GM21825 (cell line): Measurements from ENCODE around the gene SCN10A.

Source experiments
- ATAC-seq: cut with Tn5 transposase; IDR thresholded peaks from one replicate; pipeline ENCODE4 v1.9.1; 2021; ENCODE audit warnings: mild to moderate bottlenecking, moderate library complexity; ENCODE audit not compliant: unreplicated experiment

Gene SCN10A

GRCh38 chr3:38782148-38782547, 33.9 kb downstream of the SCN10A start:
- no peak for ATAC-seq

GRCh38 chr3:38773528-38773927, 42.5 kb downstream of the SCN10A start:
- no peak for ATAC-seq

- no peak for ATAC-seq
Observed at GRCh38 chr3:38763569-38763968, 52.4 kb downstream of the SCN10A start.

- no peak for ATAC-seq
Observed at GRCh38 chr3:38758557-38758956, 57.5 kb downstream of the SCN10A start.

- ATAC-seq, result no peak
Observed at GRCh38 chr3:38757721-38758120, 58.3 kb downstream of the SCN10A start.

GRCh38 chr3:38756892-38757291, 59.1 kb downstream of the SCN10A start:
- no peak for ATAC-seq

GRCh38 chr3:38755130-38755529, 60.9 kb downstream of the SCN10A start:
- no peak for ATAC-seq

- no peak for ATAC-seq
Observed at GRCh38 chr3:38746641-38747040, 69.4 kb downstream of the SCN10A start.

- ATAC-seq, result no peak
Observed at GRCh38 chr3:38743043-38743442, 73.0 kb downstream of the SCN10A start.

- ATAC-seq, result no peak
Observed at GRCh38 chr3:38742550-38742949, 73.5 kb downstream of the SCN10A start.

GRCh38 chr3:38740537-38740936, 75.5 kb downstream of the SCN10A start:
- ATAC-seq, result no peak

- ATAC-seq, result no peak
Observed at GRCh38 chr3:38739931-38740330, 76.1 kb downstream of the SCN10A start.

GRCh38 chr3:38739396-38739689, 76.7 kb downstream of the SCN10A start:
- no peak for ATAC-seq

- ATAC-seq, result no peak
Observed at GRCh38 chr3:38738630-38739395, 77.2 kb downstream of the SCN10A start.

- ATAC-seq, result no peak
Observed at GRCh38 chr3:38731522-38731921, 84.5 kb downstream of the SCN10A start.

GRCh38 chr3:38730281-38730680, 85.7 kb downstream of the SCN10A start:
- no peak for ATAC-seq

GRCh38 chr3:38728008-38728407, 88.0 kb downstream of the SCN10A start:
- ATAC-seq, result no peak

GRCh38 chr3:38726751-38727150, 89.3 kb downstream of the SCN10A start:
- no peak for ATAC-seq

- no peak for ATAC-seq
Observed at GRCh38 chr3:38725726-38726419, 90.1 kb downstream of the SCN10A start.

GRCh38 chr3:38724392-38724736, 91.7 kb downstream of the SCN10A start:
- ATAC-seq, result no peak

GRCh38 chr3:38723569-38724391, 92.2 kb downstream of the SCN10A start:
- no peak for ATAC-seq
